AG04449 (cell line): Measurements from ENCODE around the gene STATH.

Source experiments
- CTCF ChIA-PET: fragments of 350-600 bp; formaldehyde crosslinking; extraction: SDS; loops from one replicate; lab custom pipeline; 2021; ENCODE audit warnings: antibody characterized with exemption; lab: Yijun Ruan, JAX
- POLR2A ChIA-PET: fragments of 400-600, 350-600 bp; formaldehyde crosslinking; extraction: SDS; loops from one replicate; lab custom pipeline; 2020; ENCODE audit warnings: antibody characterized with exemption, inconsistent platforms; lab: Yijun Ruan, JAX
- DNase-seq: peaks from one replicate; pipeline ENCODE4 v3.0.0-alpha.2; 2010; ENCODE audit warnings: low read depth, low spot score
- H3K4me3 ChIP-seq: 2 replicates; pipeline ENCODE4 v1.5.1; 2011; ENCODE audit warnings: low read depth, mild to moderate bottlenecking, control low read depth, low read length
- TF ChIP-seq, protein P1 (sequence below): IDR thresholded peaks from one replicate; pipeline ENCODE4 v1.5.1; 2011; ENCODE audit warnings: mild to moderate bottlenecking, moderate library complexity, low read length, control low read depth, inconsistent platforms; ENCODE audit not compliant: insufficient read depth; ENCODE audit errors: missing control alignments

The STATH gene

DNA sequence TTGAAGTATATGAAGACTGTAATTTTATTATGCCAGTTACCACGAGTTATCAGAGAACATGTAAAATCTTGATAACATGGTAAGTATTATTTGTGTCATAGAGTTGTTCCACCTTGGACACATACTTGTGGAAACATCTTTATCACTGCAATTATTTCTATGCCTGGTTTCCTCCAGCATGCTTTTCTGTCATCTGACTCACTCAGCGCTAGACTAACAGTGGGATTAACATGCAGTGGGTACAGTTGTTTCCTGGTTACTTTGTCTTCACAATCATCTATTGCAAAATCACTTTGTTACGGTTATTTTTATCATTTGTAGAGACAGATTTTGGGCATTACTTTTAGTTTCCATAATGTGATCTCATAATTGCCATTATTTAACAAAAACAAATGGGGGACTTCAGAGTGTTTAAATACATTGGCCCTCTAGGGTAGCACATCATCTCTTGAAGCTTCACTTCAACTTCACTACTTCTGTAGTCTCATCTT is at the start of gene STATH:
Gene STATH (plus strand): TSS at position 441 of the 491 bp plus-strand sequence. CDS start 2,472 bp downstream, outside the sequence.
- TF ChIP-seq, protein P1, sequence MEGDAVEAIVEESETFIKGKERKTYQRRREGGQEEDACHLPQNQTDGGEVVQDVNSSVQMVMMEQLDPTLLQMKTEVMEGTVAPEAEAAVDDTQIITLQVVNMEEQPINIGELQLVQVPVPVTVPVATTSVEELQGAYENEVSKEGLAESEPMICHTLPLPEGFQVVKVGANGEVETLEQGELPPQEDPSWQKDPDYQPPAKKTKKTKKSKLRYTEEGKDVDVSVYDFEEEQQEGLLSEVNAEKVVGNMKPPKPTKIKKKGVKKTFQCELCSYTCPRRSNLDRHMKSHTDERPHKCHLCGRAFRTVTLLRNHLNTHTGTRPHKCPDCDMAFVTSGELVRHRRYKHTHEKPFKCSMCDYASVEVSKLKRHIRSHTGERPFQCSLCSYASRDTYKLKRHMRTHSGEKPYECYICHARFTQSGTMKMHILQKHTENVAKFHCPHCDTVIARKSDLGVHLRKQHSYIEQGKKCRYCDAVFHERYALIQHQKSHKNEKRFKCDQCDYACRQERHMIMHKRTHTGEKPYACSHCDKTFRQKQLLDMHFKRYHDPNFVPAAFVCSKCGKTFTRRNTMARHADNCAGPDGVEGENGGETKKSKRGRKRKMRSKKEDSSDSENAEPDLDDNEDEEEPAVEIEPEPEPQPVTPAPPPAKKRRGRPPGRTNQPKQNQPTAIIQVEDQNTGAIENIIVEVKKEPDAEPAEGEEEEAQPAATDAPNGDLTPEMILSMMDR: no peak
- DNase-seq: no peak
- no peak within 1 kb of the TSS for H3K4me3 ChIP-seq
- ChIA-PET POLR2A (no interaction called here), CTCF (no interaction called here)

GRCh38 chr4:69951602-69952001 is 44.2 kb upstream of the STATH start:
- CTCF ChIA-PET: no interaction called here
- no peak overlapping the region for H3K4me3 ChIP-seq
- TF ChIP-seq, protein P1: no peak
- DNase-seq: no peak
- POLR2A ChIA-PET: no interaction called here

DNA sequence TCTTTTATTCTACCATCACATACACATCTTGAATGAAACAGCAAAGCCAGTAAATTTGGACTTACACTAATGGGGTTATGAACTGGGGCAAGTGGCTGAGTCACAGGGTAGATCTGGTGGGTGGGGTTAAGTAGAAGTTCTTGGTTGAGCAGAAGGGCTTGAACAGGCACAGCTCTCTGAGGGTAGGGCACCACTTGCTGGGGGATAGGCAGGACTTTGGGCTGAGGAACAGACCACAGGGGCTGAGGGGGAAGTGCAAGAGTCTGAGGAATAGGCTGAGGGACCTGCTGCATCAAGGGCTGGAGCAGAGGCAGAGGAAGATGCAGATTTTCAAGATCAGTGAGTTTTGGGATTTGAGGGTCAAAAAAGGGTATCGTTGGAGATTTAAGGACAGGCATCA is 38.6 kb upstream of the STATH start:
- TF ChIP-seq, protein P1: no peak
- DNase-seq: no peak
- CTCF ChIA-PET: no interaction called here
- POLR2A ChIA-PET: no interaction called here
- H3K4me3 ChIP-seq: no peak overlapping the region

DNA sequence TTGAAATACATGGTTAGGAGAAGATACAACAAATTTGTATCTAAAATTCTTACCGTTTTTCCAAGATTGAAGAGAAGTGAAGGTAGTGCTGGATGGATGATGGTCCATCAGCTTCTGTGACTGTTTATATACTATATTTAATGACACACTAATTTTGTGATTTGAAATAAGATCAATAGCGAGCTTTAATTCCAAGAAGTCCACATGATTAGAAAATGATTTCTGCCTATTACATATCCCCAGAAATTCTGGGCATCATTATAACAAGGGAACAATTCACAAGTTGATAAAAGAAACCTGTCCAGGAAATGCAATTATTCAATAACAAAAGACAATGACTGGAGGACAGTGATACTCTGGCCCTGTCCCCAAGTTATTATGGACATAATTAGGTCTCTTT is 30.1 kb upstream of the STATH start, which contains the start of gene CSN2:
Gene CSN2 (minus strand): TSS at position 101 of the 400 bp plus-strand sequence. CDS start 4,733 bp downstream, outside the sequence.
- H3K4me3 ChIP-seq: no peak within 1 kb of the TSS
- no peak for DNase-seq
- CTCF ChIA-PET: no interaction called here
- TF ChIP-seq, protein P1: no peak
- POLR2A ChIA-PET: no interaction called here

DNA sequence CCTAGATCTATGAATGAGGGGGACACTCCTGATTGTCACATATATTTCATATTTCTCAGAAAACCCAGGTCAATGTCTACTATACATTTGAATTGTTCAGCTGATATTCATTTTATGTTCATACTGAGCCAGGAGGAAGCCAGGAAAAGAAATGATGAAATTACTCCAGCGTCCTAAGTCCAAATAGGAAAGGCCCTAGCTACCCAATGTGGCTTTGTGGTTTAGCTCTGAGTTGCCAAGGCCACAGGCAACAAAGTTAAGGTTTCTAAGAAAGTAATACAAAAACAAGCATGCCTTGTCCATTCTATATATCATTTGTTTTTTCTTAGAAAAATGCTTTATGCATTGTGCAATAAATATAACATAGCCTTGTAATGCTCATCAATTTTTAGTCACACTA is 25.7 kb upstream of the STATH start:
- H3K4me3 ChIP-seq: no peak overlapping the region
- no peak for DNase-seq
- TF ChIP-seq, protein P1: no peak
- POLR2A ChIA-PET: no interaction called here
- CTCF ChIA-PET: no interaction called here

DNA sequence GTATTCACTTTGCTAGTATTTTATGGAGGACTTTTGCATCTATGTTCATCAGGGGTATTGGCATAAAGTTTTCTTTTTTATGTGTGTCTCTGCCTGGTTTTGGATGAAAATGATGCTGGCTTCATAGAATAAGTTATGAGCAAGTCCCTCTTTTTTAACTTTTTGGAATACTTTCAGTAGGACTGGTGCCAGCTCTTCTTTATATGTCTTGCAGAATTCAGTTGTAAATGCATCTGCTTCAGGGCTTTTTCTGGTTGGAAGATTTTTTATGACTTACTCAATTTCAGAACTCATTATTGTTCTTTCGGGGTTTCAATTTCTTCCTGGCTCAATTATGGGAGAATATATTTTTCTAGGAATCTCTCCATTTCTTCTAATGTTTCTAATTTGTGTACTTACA is 21.1 kb upstream of the STATH start:
- TF ChIP-seq, protein P1: no peak
- ChIA-PET POLR2A (no interaction called here), CTCF (no interaction called here)
- no peak for DNase-seq
- H3K4me3 ChIP-seq: no peak overlapping the region
